ENCODE results near the gene ST6GALNAC6. TPM values are rescaled to one million over a fixed set of nuclear protein-coding genes. Genes with fewer than 3 reads are reported as not detected.
A peak's percentile ranks its signal among the peaks of the same experiment; 100 is the strongest.
"Not testable (repeated sequence)": the region's sequence is repeated elsewhere in the genome, so short reads cannot be mapped to it uniquely, and the experiment has no call there.

Gene ST6GALNAC6
- total RNA-seq, 1 donor from 2014 or later = 35.2 TPM

DNA sequence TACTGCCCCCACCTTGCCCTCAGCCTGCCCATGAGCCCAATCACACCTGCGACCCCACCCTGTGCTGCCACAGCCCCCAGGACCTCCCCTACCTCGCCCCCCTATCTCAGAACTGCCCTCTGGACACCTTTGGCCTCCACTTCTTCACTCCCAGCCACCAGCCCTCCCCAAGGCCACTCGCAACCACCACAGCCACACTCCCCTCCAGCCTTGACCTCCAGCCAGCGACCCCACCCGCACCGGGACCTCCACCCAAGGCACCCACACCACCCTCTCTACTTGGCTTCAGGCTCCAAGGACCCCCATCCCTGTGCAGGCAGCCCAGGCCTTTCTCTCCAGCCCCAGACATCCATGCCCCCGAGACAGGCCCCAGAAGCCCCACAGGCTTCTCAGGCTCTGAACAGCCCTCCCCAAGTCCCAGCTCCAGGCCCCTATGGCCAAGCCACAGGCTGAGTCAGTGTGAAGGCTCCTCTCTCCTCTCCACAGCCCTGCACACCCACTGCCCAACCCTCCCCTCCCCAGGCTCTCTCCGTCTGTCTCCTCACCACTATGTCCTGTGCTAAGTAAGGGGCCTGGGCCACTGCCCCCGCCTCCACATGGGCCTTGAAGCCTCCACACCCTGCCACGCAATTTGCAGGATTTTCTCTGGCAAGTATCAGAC lies 24.0 kb downstream of the ST6GALNAC6 start:
- ATAC-seq (no peak), DNase-seq (ENCODE audit: low spot score) (no peak)

DNA sequence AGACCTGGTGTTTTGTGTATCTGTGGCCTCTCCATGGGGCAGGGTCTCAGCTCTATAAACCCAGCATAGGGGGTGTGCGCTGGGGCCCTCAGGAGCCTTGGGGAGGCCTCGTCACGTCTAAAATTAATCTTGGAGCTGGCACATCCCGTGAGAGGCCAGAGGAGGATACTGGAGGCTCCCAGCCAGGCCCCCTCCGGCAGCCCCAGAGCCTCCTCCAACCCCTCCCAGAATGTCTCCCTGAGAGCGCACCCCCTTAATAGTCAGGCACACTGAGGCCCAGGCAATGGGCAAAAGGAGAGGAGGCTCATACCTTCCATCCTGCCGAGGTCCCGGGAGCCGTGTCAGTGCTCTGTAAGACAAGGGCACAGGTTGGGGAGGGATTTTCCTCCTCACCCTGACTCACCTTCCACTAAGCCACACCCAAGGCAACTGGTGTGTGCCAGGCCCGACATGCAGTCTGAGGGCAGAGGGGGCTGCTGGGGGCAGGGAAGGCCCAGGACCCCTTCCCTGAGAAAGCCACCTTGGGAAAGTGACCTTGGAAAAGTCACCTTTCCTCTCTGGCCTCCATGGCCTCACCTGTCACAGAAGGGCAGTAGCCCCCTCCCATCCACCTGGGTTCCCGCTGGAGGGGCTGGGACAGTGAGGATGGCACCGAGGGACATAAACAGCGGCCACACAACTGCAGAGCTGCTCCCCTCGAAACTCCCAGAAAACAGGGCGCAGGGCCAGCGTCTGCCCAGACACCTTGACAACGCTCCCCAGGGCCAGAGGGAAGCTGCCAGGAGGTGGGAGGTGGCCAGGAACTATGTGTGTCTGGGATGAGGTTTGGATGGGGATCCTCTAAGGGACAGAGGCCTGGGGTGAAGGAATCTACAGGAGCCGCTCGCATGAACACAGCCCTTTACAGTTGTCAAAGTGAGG lies 24.8 kb downstream of the ST6GALNAC6 start:
- ATAC-seq (no peak), DNase-seq (ENCODE audit: low spot score) (no peak)

DNA sequence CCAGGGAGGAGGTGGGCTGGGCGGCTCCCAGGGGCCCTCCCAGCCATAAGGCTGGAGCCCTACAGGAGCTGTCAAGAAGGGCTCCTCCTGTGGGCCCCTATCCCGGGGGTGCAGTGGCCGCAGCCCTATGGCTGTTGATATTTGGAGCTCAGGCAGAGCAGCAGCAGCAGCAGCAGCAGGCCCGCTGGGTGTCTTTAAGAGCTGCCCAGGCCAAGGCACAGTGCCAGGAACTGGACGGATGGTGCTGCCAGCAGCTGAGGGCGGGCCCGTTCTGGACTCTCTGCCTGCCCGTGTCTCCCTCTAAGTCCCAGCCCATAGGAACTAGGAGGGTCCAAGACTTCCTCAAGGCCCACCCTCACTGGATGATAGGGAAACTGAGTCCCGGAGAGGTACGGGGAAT lies 25.5 kb downstream of the ST6GALNAC6 start:
- DNase-seq (ENCODE audit: low spot score) (peak; percentile 79), ATAC-seq (peak; percentile 49)

DNA sequence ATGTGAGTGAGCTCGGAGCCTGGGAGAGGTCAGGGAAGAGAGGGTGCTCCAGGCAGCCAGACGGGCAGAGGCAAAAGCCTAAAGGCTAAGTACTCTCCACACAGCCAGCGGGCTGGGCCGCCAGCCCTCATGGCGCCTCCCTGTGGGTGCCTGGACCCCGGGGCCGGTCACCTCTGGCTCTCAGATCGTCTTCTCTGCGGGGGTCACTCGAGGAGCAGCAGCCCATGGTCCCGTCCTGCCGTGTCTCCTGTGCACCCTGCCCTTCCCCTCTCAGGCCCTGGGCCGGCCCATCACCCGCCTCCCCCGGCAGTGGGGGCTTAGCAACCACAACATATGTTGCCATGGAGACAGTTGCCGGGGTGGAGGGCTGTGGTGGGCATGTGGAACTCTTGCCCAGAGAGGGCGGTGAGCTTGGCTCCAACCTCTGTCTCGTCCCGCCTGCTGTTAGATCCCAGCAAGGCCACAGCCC lies 26.1 kb downstream of the ST6GALNAC6 start:
- DNase-seq (ENCODE audit: low spot score) = no peak
- no peak for ATAC-seq

DNA sequence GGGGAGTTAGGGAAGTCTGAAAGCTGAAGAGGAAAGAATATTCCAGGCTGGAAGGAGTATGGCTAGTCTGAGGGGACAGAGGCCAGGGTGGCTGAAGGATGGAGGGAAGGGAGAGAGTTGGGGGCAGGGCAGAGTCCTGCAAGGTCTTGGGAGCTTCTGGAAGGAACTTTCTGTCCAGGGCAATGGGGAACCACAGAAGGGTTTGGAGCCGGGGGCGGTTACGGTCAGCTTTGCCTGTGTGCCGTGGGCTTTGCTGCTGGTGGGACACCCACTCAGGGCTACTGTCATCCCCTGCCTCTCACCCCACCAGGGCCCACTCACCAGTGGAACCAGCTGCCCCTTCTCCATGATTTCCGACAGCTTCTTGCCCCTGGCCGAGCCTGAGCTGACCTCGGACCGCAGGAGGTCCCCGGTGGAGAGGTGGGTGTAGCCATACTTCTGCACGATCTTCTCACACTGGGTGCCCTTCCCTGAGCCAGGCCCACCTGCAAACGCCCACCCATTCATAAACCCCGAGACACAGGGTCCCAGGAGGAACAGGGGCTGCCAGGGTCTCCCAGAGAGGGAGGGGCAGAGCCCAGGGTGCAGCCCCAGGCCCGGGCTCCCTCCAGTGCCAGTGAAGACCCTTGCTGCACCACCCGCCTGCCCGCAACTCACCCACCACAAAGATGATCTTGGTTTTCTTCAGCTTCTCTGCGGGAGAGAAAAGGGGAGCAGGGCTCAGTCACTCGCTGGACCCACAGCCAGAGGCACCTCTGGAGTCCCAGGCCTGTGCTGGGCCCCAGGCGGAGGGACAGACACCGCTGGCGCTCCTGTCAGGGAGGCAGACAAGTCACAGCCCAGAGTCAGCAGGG lies 26.8 kb downstream of the ST6GALNAC6 start:
- ATAC-seq (no peak), DNase-seq (ENCODE audit: low spot score) (no peak)

DNA sequence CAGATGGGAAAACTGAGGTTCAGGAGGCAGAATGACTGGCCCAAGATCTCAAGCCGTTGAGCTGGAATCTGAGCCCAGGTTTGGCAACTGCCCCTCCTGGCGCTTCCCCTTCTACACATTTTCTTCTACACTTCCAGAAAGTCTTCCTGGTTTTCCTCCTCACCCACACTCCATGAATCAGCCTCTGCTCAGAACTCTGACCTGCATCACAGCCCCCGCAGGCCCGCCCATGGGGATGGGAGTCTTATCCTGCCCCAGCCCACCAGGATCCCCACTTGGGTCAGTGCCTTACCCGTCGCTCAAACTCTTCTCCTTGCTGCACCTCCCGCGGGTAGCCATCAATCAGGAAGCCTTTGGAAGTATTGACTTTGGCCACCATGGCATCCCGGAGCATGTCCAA lies 27.9 kb downstream of the ST6GALNAC6 start:
- no peak for DNase-seq (ENCODE audit: low spot score)
- no peak for ATAC-seq

DNA sequence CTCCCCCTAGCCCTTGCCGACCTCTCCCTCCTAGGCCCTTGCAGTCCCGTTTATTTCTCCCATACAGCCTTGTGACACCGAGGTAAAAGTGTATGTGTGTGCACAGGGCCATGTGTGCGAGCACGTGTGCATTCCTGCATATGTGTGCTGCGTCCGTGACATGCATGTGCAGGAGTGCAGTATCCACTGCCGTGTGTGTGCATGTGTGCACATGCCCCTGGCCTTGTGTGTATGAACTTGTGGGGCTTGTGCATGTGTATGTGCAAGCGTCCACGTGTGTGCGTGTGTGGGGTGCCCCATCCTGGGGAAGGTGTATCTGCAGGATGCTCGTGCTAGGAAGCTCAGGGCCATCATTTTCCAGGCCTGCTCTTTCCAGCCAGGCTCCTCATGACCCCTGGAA lies 28.5 kb downstream of the ST6GALNAC6 start:
- DNase-seq (ENCODE audit: low spot score) (no peak), ATAC-seq (no peak)

DNA sequence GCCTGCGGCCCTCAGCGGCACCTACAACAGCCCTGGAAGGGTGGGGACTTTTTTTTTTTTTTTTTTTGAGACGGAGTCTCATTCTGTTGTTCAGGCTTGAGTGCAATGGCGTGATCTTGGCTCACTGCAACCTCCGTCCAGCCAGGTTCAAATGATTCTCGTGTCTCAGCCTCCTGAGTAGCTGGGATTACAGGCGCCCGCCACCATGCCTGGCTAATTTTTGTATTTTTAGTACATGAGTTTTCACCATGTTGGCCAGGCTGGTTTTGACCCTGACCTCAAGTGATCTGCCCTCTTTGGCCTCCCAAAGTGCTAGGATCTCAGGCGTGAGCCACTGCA lies 29.3 kb downstream of the ST6GALNAC6 start:
- ATAC-seq; DNase-seq (ENCODE audit: low spot score): not testable (repeated sequence)

DNA sequence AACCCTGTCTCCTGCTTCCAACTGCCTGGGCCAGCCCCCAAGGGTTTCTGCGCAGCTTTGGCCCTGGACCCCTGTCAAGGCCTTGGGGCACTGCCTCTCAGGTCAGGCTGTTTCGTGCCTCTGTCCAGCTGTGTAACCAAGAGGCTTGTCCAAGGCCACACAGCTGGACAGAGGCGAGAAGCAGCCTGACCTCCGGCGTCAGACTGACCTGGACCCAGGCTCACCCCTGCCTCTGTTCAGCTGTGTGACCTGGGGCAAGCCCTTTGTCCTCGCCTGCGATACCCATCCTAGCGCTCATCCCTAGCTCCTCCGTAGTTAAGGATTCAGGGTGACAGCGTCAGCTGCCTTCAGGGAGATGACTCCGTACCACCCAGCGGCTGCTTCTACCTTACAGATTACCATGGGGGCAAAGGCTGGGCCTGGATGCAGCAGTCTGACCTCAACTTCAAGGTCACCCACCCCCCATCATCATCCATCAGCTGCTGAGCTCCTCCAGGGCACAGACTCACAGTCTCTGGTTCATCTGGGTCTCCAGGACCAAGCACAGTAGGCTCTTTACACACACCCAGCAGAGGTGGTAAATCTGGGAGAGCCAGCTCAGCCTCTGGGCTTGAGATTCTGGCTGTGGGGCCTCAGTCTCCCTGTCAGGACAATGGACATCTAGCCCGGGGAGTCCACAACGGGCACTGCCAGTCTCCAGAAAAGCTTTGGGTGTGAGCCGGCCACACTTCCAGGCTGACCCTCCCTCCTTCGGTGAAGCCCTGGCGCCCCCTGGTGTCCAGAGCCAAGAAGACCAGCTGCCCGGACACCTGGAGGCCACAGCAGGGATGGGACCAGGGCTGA lies 29.9 kb downstream of the ST6GALNAC6 start:
- ATAC-seq (peak; percentile 89), DNase-seq (ENCODE audit: low spot score) (peak; percentile 86)

DNA sequence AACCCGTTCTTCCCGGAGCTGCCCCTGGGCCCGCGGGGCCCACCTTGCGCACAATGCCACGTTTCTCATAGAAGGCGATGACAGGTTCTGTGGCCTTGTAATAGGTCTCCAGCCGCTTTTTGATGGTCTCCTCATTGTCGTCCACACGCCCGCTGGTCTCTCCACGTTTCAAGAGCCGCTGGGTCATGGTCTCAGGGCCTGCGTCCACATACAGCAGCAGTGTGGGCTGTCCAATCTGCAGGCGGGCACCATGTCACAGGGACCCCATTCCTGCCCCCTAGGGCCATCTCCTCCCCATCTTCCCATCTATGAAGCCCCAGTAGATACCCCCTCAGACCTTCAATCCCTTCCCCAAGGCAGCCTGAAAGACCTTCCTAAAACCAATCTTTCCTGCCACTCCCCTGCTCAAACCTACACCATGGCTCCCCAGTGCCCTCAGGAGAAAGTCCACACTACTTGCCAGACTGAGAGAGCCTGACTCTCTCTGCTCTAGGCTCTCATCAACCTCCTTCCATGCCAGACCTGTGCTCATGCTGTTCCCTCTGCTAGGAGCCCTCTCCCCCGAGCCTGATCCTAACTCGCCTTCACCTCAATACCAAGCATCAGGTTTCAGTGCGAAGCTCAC lies 31.0 kb downstream of the ST6GALNAC6 start:
- ATAC-seq = no peak
- DNase-seq (ENCODE audit: low spot score) = no peak

DNA sequence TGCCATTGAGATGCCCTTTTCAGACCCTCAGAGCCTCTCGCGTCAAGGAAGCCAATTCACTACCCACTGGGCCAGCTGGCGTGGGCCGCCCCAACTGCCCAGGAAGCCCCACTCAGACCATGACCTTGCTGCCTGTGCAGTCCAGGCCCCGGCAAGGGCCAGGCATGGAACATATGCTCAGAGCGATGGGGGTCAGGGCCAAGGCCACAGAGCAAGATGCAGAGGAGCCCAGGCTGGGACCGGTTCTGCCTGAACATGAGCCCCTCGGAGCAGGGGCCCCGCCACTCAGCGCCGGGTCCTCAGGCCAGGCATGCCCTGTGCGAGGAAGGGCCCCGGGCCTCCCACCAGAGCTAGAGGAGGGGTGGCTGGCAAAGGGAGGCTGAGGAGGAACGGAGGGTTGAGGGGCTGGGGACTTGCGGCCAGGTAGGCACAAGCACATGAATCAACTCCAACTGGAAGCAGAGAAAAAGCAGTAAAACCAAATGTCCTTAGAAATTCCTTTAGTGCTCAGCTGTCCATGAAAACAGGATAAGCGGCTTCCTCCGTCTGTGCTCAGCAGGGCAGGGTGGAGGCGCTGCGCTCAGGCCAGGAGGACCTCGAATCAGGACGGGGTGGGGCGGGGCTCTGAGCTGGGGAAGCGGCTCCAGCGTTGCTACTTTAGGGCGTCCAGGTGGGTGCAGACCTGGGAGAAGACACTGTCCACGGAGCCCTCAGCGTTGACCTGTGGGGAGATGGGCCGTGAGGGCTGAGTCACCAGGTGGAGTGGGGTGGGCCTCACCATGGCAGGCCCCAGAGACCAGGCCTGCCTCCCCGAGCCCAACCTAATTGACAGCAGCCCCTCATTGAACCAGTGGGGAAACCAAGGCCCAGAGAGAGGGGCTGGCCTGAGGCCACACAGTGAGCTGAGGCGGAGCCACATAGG lies 31.8 kb downstream of the ST6GALNAC6 start:
- ATAC-seq (peak; percentile 21), DNase-seq (ENCODE audit: low spot score) (no peak)

DNA sequence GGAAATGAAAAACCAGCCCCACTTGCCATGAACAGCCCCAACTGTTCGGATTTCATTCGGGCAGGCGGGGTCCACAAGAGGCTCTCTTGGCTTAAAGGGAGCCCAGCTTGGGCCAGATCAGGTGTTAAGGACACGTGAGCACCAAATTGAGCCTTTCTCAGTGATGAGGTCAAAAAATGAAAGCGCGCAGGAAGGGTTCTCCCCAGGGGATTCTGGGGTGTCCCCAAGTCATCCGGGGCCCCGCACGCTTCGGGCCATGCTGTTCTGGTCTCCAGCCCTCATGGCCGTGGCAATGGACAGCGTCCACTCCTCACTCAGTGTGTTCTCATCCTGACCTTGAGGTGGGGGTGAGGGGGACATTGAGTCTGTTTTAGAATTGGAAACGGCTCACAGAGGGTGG lies 32.9 kb downstream of the ST6GALNAC6 start:
- ATAC-seq = no peak
- no peak for DNase-seq (ENCODE audit: low spot score)

DNA sequence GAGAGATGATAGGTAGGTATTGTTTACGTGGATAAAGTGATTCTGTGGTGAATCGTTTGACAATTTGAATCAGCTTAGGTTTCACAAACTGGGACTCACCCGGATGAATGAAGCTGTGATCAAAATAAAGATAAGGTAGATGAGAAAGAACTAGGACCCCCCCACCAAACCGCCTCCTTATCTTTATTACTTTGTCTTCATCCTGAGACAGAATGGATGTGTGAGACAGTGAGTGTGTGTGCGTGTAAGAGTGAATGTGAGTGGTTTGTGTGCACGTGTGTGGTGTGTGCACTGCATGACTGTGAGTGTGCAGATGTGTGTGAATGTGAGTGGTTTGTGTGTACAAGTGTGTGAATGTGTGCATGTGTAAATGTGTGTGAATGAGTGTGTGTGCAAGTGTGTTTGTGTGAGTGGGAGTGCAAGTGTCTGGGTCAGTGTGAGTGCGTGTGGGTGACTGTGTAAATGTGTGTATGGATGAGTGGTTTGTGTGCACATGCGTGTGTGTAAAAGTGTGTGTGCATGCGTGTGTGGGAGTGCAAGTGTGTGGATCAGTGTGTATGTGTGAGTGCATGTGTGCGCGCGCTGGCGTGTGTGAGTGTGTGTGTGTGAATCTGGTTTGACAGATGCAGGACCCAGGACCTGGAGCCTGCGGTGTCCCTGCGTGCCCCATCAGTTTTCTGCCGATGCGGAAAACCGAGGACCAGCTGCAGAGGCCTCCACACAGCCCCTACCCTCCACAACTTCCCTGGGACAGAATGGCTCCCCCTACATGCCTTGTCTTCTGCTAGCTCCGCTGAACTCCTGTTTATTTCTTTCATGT lies 33.5 kb downstream of the ST6GALNAC6 start:
- DNase-seq (ENCODE audit: low spot score) (no peak), ATAC-seq (no peak)

DNA sequence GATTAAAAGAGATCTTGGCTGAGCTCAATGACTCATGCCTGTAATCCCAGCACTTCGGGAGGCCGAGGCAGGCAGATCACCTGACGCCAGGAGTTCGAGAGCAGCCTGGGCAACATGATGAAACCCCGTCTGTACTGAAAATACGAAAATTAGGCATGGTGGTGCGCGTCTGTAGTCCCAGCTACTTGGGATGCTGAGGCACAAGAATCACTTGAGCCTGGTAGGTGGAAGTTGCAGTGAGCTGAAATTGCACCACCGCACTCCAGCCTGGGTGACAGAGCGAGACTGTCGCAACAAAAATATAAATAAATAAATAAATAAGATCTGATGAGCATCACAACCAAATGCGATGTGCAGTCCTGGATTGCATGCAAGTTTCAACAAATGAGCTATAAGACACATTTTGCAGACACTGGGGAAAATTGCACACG lies 36.2 kb downstream of the ST6GALNAC6 start:
- no peak for DNase-seq (ENCODE audit: low spot score)
- no peak for ATAC-seq

DNA sequence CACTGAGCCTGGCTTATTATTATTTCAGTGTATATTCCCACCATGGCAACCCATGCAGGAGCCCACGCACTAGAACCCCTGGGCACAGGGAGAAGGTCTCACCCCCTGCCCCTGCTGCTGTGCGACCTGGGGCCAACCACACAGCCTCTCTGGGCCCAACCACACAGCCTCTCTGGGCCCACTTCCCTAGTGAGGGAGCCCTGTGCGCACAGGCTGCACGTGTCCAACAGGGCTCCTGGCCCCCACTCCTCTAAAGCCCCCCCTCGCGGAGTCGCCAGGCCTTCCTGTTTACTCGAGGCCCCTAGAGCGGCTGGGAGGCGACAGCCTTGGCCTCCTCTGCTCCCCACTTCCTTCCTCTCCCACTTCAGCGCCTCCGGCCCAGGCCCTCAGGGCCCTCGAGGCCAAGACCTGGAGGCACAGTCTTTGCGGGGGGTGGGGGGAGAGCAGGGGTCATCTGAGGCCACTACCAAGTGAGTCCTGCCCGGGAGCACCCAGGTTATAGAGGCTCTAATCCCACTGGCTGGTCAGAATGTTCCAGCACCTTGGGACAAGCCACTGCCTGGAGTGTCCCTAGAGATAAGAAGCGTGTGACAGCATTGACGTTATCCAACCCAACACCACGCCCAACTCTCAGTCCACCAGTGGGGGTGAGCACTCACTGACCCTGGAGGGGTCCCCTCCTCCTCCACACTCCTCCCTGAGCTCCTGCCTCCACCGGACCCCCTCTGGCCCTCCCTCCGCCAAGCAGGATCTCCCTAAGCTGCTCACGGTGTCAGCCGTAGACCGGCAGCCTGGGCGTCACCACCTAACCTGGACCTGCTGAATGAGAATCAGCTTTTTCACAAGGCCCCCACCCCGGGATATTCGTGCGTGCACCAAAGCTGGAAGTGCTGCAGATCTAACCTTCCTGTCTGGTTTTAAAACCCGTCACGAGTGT lies 37.1 kb downstream of the ST6GALNAC6 start:
- ATAC-seq (peak; percentile 77), DNase-seq (ENCODE audit: low spot score) (peak; percentile 64)

DNA sequence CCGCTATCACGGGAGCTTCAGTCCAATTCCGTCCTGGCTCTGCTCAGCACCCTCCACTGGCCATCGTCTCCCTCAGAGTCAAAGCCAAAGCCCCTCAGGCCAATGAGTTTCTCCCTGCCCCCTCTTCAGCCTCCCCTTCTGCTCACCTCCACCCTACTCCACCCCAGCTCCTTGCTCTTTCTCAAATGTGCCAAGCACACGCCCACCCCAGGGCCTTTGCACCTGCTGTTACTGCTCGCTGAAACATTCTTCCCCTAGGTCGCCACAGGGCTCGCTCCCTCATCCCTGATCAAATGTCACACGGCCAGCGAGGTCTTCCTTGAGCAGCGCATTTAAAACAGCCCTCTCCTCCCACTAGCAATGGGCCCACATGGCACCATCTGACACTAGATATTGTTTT lies 38.6 kb downstream of the ST6GALNAC6 start:
- ATAC-seq (no peak), DNase-seq (ENCODE audit: low spot score) (no peak)

DNA sequence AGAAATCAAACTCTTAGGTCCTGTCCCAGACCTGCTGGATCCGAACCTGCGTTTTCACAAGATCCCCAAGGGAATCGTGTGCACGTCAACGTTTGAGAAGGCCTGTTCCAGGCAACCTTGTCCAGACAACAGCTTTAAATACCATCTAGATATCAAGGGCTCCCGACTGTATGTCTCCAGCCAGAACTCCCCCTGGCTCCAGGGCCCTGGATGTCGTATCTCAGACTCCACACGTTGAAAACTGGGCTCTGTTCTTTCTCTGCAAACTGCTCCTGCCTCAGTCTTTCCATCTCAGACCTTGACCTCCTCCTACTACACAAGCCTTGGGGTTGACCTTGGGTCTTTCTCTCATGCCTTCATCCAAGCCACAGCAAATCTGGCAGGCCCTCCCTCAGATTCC lies 39.1 kb downstream of the ST6GALNAC6 start:
- DNase-seq (ENCODE audit: low spot score) (no peak), ATAC-seq (no peak)
